HG03457 (cell line): ENCODE measurements around the gene MSX1.

Source experiments
- ATAC-seq: cut with Tn5 transposase; IDR thresholded peaks from one replicate; pipeline ENCODE4 v1.9.1; 2021; ENCODE audit warnings: moderate number of reproducible peaks; ENCODE audit not compliant: unreplicated experiment

The MSX1 gene

DNA sequence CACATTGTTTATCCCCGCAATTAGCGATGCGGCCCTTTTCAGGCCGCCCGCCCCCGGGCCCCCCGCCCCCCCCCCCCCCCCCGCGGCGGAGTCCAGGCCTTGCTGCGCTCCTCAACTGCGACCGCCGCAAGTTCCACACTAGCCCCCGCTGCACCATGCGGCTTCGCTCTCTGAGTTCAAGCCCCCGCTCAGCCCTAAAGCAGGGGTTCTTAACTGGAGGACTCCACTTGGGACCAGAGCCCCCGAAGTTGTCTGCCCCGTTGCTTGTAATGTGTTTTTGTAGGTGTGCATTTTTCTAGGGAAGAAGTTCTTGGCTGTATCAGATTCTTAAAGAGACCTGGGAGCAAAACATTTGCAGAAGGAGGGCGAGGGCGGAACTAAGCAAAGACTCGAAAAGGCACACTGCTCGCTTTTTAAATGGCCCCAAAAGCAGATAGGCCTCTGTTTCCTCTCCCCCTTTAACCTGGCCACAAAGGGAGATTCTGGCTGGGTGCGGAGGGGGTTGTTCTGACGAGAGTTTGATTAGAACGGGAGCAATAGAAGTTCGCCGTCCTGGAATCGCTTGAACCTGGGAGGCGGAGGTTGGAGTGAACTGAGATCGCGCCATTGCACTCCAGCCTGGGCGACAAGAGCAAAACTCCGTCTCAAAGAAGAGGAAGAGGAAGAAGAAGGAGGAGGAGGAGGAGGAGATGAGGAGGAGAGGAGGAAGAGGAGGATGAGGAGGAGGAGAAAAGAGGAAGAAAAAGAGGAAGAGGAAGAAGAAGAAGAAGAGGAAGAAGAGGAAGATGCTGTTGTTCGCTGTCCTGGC, 2.3 kb upstream of the MSX1 start:
- ATAC-seq, result no peak

DNA sequence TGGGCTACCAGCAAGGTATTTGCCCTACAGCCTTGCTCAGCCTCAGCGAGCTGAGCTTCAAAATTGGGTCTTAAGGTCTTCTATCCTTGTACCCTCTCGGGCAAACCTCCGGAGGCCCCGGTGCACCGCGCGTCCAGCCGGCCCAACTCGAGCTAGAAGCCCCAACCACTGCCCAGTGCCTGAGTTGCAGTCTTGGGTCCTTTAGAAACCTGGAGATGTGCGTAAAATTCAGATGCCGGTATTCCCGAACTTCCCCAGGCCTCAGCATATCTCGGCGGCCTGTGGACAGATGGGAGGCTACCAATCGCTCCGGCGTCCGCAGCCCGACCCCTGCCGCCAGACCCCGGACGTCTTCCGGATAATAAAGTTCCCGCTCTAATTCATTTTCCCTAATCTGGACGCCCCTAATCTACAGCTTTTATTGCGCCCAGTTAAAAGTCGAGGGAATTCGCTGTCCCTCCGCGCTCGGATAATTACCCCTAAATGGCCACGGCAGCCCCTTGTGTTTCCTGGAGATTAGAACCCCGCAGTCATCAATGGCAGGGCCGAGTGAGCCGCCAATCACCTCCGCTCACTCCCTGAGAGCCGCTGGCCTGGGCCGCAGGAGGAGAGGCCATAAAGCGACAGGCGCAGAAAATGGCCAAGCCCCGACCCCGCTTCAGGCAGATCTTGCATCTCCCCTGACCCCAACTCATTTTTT, 1.5 kb upstream of the MSX1 start:
- ATAC-seq, result no peak

DNA sequence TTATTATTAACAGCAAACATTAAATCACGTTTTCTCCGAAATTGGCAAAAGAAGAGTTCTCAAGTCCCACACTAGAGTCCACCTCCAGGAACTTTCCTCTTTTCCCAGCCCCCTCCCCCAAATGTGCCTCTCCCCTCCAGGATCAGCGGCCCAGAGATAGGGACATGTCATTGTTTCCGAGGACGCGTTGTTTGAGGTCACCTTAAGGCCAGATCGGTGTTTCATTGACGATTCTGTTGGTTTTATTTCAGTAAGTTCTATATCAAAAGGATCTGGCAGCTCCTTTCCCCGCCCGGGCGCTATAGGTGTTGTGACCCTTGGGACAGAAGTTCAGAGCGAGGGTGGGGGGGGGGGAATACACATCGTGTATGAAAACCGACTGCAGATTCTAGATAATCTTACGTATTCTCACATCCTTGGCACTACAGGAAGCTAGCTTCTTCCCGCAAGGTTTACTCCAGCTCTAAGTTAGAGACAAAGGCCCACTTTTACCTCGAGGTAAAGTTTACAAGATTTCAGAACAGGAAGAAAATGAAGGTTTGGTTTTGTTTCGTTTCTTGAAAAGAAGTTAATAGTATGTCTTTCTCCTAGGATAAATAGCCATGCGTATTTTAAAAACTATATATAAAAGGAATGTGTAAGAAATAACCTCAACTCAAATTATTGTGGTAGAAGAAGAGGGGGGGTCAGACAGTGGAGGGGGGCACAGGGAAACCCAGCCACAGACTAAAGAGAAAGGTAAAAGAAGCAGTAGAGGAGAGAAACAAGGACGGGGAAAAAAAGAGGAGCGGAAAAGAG, 739 bp upstream of the MSX1 start:
- no peak for ATAC-seq

DNA sequence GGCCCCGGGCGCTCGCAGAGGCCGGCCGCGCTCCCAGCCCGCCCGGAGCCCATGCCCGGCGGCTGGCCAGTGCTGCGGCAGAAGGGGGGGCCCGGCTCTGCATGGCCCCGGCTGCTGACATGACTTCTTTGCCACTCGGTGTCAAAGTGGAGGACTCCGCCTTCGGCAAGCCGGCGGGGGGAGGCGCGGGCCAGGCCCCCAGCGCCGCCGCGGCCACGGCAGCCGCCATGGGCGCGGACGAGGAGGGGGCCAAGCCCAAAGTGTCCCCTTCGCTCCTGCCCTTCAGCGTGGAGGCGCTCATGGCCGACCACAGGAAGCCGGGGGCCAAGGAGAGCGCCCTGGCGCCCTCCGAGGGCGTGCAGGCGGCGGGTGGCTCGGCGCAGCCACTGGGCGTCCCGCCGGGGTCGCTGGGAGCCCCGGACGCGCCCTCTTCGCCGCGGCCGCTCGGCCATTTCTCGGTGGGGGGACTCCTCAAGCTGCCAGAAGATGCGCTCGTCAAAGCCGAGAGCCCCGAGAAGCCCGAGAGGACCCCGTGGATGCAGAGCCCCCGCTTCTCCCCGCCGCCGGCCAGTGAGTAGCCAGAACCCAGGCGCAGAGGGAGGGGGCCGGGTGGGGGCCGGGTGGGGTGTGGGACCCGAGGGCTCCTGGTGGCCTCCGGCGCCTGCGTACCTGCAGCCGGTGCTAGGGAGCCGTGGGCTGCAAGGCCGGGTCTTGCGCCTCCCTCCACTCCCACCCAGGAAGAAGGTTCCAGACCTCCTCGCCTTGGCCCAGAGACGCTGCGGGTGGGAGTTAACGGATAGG, 534 bp downstream of the MSX1 start:
- ATAC-seq, result no peak

DNA sequence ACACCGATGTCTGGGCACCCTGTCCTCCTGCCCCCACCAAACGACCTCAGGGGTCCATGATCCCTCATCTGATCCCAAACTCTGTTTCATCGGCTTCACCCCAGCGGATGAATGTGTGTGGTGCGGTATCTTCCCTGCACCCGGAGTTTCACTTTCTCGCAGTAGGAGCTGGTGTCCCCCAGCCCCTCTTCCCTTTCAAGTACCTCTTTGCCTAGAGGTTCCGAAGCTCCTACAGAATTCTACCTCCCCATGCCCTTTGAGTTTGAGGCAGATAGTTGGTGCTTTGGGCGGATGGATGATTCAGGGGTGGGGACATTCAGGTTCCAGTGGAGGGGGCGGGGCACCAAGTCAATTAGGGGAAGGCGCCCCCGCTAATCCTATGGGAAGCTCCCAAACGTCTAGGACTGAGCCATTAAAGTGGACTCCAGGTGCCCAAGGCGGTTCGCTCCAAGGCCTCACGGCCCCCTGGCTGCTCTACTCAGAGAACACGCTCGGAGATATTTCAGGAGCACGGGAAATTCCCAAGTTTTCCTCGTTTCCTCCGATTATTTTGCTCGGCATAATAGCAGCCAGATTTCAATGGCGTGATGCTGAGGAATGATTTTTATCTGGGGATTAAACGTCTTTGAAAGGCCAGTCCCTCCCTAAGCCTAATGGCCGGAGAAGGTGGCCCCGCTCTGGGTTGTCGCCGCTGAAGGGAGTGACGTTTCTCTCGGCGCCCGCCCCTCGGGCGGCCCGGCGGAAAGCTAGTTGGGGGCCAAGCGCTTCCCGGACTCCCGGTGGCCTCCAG, 1.3 kb downstream of the MSX1 start:
- ATAC-seq, result no peak

DNA sequence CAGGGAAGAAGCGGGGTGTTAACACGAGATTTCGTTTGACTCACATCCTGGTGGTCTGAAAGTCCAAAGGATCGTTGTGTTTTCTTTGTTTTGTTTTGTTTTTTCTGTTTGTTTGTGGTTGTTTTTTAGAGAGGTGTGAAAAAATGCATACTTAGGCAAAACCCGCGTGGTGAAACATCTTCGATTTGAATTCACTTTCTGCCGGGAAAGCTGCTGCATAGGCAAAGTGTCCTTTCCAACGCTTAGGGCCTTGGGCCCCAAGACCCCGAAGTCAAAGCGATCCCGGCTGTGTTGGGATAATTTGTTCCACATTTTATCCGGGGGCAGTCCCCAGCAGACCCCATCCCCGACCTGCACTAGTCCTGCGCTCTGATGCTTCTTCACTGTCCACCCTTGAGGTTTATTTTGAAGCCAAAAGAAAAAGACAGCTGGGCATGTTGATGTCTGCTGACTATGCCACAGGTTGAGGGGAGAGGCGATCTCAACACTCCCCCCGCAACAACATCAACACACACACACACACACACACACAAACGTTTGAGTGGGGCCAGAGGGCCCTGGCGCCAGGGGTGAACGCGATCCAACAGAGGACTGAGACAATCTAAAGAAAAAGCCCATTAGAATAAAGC, 2.0 kb downstream of the MSX1 start:
- no peak for ATAC-seq

DNA sequence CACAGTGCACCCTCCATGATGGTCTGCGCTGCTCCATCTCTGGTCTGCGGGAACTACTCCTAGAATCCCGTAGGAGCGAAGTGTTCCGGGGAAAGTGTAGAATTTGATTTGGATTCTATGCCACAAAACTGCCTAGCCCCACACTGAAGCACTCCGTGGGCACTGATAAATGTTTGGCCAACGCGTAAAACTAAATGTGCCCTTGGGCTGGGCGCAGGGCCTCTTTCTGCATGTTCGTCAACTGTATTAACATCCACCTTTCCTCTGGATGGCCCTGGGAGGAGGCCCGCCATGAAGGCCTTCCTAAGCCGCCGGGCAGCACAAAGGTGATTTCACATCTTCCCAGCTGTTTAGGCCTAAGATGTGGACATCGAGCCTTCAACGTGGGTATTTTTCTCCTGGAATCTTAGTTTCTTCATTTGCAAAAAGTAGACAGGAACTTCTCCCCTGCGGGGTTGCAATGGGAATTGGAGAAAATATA, 2.6 kb downstream of the MSX1 start:
- ATAC-seq, result no peak

DNA sequence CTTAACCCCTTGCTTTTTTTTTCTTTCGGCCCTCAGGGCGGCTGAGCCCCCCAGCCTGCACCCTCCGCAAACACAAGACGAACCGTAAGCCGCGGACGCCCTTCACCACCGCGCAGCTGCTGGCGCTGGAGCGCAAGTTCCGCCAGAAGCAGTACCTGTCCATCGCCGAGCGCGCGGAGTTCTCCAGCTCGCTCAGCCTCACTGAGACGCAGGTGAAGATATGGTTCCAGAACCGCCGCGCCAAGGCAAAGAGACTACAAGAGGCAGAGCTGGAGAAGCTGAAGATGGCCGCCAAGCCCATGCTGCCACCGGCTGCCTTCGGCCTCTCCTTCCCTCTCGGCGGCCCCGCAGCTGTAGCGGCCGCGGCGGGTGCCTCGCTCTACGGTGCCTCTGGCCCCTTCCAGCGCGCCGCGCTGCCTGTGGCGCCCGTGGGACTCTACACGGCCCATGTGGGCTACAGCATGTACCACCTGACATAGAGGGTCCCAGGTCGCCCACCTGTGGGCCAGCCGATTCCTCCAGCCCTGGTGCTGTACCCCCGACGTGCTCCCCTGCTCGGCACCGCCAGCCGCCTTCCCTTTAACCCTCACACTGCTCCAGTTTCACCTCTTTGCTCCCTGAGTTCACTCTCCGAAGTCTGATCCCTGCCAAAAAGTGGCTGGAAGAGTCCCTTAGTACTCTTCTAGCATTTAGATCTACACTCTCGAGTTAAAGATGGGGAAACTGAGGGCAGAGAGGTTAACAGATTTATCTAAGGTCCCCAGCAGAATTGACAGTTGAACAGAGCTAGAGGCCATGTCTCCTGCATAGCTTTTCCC, 3.4 kb downstream of the MSX1 start:
- ATAC-seq, result no peak

DNA sequence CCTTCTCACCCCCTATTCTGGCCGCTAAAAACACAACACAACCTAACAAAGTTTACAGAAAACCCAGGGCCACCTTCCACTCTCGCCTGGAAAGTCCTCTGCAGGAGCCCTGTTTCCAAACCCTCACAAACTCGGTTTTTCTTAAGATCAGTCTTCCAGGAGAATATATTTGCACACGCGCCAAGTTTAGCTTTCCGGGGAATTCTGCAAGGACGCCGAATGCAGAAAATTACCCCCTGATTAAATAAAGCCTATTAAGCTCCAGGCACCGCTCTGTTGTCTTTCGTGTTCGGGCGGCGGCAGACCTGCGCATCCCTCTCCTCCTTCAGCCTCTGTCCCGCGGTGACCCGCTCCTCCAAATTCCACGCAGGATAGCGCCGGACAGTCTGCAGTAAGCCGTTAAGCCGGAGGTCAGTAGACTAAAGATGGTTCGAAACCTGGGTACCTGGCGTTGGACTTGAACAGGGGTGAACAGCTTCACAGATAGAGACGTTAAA, 5.0 kb downstream of the MSX1 start:
- ATAC-seq, result no peak

DNA sequence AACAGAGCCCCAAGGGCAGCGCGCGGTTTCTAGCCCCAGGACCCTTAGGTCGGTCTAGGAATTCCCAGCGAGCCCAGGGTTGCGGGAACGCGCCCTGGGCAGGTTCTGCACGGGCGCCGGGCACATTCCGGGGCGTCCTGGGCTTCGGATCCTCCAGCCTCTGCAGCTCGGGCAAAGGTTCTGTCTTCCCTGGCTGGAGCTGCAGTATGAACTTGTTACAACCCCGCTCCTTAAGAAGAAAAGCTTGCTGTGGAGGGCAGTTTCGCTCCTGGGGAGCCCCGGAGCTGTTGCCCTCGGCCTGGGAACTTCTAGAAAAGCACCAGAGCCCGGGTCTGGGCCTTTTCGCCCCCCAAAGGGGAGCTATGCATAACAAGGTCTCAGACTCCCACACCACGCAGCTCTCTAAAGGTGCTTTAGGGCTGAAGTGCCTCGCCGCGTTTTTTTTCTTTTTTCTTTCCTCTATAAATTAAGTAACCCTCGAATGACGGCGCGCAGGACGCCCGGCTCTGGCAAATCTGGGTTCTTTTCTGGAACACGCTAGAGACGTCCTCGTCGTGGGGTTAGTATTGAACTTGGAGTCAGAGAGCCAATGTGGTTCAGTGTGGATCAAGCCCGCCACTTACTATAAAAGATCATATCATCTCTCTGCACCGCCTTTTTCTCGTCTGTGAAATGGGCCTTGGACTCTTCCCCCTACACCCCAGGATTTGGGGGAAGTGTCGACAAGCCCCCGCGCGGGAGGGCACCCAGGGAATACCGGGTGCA, 5.7 kb downstream of the MSX1 start:
- no peak for ATAC-seq

DNA sequence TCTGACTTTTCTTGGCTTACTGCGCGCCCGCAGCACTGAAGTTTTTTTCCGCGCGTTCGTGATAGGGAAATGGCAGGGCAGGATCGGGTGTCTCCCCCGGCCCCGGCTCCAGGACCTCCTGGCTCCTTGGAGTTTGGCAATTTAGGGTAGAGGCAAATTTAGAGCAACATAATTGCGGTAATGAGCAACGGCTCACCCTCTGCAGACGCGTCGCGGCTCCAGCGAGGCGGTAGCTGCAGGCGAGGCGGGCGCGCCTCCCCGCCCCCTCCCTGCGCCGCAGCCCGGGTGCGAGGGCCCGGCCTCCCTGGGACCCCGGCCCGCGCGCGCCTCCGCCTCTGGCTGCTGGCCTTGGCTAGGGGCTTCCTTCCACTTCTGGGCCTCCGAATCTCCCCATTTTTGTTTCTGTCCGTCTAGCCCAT, 6.2 kb downstream of the MSX1 start:
- no peak for ATAC-seq

DNA sequence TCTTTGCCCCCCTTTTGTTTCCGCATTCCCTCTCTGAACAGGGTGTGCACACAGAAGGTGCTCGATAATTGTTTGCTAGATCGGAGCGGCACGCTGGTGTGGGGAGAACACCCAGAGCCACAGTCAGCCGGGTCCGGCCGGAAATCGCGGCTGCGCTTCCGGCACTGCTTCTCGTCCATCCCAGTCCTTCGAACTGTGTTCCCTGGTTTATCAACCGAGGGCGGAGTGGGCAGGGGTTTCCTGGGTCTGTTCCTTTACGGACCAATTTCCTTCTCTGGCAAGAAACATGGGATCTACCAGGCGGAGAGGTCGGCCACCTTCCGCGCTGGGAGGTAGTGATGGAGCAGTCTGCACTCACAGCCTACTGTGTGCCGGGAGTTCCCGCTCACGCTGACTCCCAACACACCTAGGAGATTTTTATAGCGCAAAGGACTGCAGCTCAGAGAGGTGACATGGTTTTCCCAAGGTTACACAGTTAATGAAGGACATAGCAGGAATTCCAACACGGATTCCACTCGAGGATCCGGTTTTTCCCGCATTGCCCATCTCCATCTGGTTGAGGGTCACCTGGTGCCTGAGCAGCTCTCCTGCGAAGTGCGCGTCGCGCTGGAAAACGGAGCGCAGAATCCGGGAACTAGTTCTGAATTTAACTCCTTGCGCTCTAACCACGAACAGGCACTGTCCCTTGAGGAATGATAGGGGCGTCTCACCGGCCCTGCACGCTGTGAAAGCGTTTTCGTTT, 6.8 kb downstream of the MSX1 start:
- ATAC-seq, result no peak

DNA sequence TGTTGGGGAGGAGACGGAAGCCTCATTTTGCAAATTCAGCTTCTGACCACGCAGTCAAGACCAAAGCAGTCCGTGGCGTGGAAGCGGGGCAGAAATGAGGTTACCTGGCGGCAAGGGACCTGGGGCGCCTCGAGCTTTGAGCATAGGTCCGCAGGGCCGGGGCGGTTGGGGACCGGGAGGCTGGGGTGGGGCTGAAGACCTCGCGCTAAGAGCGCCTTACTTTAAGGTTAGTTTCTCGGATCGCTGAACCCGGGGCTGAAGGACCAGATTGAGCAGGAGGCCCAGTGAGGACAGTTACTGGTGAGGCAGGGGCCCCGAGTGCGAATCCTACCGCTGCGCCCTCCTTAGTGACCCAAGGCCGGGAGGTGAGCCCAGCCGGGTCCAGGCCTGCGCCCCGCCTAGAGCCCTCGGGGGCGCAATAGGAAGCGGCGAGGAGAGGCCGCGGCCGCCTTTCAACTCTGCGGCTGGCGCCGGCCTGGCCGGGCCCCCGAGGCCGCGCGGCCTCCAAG, 7.5 kb downstream of the MSX1 start:
- no peak for ATAC-seq

DNA sequence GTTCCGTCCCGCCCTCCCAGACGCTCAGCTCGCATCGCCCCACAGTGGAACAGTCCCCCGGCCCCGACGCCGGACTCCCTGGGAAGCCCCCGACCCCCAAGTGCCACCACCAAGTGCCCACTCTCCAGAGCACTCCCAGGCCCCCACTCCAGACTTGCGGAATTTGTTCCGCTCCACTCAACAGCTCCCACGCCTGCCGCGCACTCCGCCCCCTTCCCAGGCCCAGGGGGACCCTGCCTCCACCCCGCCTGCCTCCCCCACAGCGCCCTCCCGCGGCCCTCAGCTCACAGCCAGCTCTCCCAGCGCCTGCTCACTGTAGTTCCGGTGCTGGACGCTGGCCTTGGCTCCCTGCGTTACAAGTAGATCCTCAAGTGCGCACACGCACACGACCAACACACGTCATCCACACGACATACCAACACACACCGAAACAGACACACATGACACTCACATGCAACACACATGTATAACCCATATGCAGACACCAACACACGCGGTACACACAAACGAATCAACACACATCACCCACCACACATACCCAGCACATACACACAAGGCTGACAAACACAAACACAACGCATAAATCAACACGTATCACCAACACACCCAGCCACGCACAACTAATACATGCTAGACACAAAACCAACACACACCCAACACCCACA, 8.0 kb downstream of the MSX1 start:
- no peak for ATAC-seq

DNA sequence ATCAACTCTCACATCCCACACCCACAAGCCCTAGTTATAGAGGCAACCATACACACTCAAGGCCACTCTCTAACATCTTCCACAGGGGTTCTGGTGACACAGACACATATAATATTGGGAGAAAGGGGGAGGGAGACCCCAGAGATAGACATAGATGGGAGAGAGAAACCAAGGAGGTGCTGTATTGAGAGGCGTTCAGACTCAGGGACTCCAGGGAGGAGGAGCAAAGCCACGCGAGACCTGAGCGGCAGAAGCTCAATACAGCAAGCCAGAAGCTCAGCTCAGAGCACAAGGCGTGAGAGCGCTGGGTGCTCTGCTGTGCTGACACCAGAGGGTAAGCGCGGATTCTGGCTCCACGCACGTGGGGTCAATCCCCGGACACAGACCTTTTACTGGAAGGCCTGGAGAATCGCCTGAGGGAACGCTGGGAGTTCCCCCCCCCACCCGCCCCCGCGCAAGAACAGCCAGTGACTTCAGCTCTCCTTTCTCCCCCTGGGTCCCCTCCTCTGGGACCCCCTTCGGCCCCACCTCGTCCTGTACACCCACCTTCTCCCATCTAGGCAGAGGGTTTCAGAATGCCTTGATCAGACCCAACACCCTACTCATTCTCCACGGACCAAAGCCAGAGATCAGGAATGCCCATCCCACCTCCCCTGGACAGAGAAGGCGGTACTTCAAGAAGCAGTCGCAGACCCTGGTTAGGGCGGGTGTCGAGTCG, 8.7 kb downstream of the MSX1 start:
- ATAC-seq, result no peak
